ENCODE data around the gene KRT82. TPM values are rescaled to one million over a fixed set of nuclear protein-coding genes. Genes with fewer than 3 reads are reported as not detected.

KRT82 gene
- total RNA-seq, 1 experiment from 2014 or later: not detected

- no peaks in the 10 kb centered on the region for H3K4me1 ChIP-seq (ENCODE audit: insufficient read depth, low read length)
- no peak overlapping the region for H3K56ac ChIP-seq (ENCODE audit: insufficient read length, low read depth, low read length)
- no peak overlapping the region for H3K14ac ChIP-seq (ENCODE audit: insufficient read depth, low read length)
- no peak overlapping the region for H3K4ac ChIP-seq (ENCODE audit: low read depth, low read length)
- H3K79me2 ChIP-seq (ENCODE audit: insufficient read depth, low read length): no peaks in the 10 kb centered on the region
- H3K79me1 ChIP-seq (ENCODE audit: insufficient read depth, low read depth, low read length, poor library complexity, severe bottlenecking): no peaks in the 10 kb centered on the region
- no peak overlapping the region for H2BK120ac ChIP-seq (ENCODE audit: low read depth, low read length, poor library complexity, severe bottlenecking)
- Mint-ChIP-seq H3K4me3 (no peak overlapping the region), H3K36me3 (ENCODE audit: insufficient read depth in 1 of 3, low read depth in 3 of 3) (no peaks in the 10 kb centered on the region), H3K9me3 (no peaks in the 10 kb centered on the region; a peak in 1 of 5 replicates), H3K4me1 (peaks cover 5 to 10% of the 10 kb centered on the region in 2 experiments), H3K27ac (no peak overlapping the region), H3K27me3 (ENCODE audit: low read depth) (peaks cover 11% of the 10 kb centered on the region)
- no peaks in the 10 kb centered on the region for H3K9me3 ChIP-seq (ENCODE audit: control insufficient read depth, low read depth, low read length)
- WGBS (ENCODE audit: extremely low coverage, insufficient read length, low lambda C conversion rate): no CpG with 5 or more reads among the region's 4 CpGs
- no peak overlapping the region for H3T11ph ChIP-seq (ENCODE audit: low read length)
- H3K4me2 ChIP-seq (ENCODE audit: insufficient read depth, insufficient read length, low read length): no peak overlapping the region
- no peak overlapping the region for H2BK5ac ChIP-seq (ENCODE audit: insufficient read length, low read length)
- H2BK15ac ChIP-seq (ENCODE audit: low read depth, low read length): no peak overlapping the region
- H3K27ac ChIP-seq (ENCODE audit: insufficient read length, low read depth, low read length): no peak overlapping the region
- H4K20me1 ChIP-seq (ENCODE audit: control insufficient read depth, insufficient read depth, insufficient read length): no peaks in the 10 kb centered on the region
- no peak overlapping the region for H2AFZ ChIP-seq (ENCODE audit: low read length)
- no peaks in the 10 kb centered on the region for H3K27me3 ChIP-seq (ENCODE audit: insufficient read depth, low read length)
- no peak overlapping the region for H3K18ac ChIP-seq (ENCODE audit: insufficient read length, low read depth, low read length)
- TF ChIP-seq, protein P1, sequence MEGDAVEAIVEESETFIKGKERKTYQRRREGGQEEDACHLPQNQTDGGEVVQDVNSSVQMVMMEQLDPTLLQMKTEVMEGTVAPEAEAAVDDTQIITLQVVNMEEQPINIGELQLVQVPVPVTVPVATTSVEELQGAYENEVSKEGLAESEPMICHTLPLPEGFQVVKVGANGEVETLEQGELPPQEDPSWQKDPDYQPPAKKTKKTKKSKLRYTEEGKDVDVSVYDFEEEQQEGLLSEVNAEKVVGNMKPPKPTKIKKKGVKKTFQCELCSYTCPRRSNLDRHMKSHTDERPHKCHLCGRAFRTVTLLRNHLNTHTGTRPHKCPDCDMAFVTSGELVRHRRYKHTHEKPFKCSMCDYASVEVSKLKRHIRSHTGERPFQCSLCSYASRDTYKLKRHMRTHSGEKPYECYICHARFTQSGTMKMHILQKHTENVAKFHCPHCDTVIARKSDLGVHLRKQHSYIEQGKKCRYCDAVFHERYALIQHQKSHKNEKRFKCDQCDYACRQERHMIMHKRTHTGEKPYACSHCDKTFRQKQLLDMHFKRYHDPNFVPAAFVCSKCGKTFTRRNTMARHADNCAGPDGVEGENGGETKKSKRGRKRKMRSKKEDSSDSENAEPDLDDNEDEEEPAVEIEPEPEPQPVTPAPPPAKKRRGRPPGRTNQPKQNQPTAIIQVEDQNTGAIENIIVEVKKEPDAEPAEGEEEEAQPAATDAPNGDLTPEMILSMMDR (conservative IDR thresholded peaks at IDR 0.05): no peak
- H2AK5ac ChIP-seq (ENCODE audit: insufficient read length, low read length): no peak overlapping the region
- no peaks in the 10 kb centered on the region for H3K23me2 ChIP-seq (ENCODE audit: insufficient read length, low read depth, low read length, poor library complexity, severe bottlenecking)
- H3K23ac ChIP-seq (ENCODE audit: insufficient read length, low read depth, low read length): no peak overlapping the region
- H4K91ac ChIP-seq (ENCODE audit: insufficient read length, low read depth, low read length): no peak overlapping the region
- H3K9ac ChIP-seq (ENCODE audit: extremely low read depth, insufficient read length, low read length): no peak overlapping the region
- no peak overlapping the region for H2BK20ac ChIP-seq (ENCODE audit: low read depth, low read length, poor library complexity, severe bottlenecking)
- H4K5ac ChIP-seq (ENCODE audit: insufficient read length, low read depth, low read length): no peak overlapping the region
- H2BK12ac ChIP-seq (ENCODE audit: insufficient read length, low read depth, low read length): no peak overlapping the region
- no peak for DNase-seq
- no peak overlapping the region for H4K8ac ChIP-seq (replicated peaks; ENCODE audit: insufficient read length, low read depth, low read length)
Observed at GRCh38 chr12:52391618-52392002, 14.5 kb downstream of the KRT82 start.
